ENCODE measurements around the gene SLC25A42. TPM values are rescaled to one million over a fixed set of nuclear protein-coding genes. Genes with fewer than 3 reads are reported as not detected.

SLC25A42 gene, protein sequence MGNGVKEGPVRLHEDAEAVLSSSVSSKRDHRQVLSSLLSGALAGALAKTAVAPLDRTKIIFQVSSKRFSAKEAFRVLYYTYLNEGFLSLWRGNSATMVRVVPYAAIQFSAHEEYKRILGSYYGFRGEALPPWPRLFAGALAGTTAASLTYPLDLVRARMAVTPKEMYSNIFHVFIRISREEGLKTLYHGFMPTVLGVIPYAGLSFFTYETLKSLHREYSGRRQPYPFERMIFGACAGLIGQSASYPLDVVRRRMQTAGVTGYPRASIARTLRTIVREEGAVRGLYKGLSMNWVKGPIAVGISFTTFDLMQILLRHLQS
- 2.6 and 4.8 TPM in 2 replicates for total RNA-seq

DNA sequence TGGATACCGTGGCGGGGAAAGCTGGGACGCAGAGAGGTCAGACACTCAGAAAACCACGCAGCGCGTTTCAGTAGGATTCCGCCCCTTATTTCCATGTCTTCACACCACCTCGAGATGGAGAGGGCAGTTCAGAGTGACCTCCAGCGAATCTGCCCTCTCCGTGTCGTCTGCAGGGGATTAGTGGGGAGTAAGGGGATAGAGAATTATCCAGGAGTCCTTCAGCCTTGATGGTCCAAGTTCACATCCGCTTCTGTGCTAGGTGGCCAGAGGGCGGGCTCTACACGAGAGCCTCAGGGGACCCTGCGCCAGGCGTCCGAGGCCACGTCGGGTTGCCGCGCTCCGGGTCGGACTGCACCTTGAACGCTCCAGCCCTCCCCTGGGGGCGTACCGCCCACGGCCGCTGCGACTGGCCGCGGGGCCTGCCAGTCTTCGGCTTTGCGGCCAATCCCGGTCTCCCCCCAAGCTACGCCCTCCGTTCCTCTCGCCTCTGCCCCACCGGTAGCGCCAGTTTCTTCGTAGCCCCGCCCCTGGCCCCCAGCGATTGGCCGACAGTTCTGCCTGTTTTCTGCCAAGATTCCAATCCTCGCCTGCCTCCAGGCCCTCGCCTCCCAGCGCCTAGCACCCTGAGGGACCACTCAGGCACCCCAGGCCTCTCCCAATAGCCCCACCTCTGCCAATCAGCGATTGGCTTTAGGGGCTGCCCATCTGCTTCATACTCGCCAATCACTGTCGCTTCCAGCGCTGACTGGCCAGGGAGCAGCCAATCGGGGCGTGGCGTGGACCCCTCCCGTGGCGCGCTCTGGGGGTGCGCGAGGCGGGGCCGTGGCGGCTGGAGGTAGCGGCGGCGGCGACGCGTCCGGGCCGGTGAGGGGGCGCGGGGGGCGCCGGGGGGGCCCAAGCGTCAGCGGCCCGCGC is at the start of gene SLC25A42:
Gene SLC25A42 (plus strand): TSS at position 812 of the 915 bp plus-strand sequence. CDS start 32,131 bp downstream, outside the sequence.

DNA sequence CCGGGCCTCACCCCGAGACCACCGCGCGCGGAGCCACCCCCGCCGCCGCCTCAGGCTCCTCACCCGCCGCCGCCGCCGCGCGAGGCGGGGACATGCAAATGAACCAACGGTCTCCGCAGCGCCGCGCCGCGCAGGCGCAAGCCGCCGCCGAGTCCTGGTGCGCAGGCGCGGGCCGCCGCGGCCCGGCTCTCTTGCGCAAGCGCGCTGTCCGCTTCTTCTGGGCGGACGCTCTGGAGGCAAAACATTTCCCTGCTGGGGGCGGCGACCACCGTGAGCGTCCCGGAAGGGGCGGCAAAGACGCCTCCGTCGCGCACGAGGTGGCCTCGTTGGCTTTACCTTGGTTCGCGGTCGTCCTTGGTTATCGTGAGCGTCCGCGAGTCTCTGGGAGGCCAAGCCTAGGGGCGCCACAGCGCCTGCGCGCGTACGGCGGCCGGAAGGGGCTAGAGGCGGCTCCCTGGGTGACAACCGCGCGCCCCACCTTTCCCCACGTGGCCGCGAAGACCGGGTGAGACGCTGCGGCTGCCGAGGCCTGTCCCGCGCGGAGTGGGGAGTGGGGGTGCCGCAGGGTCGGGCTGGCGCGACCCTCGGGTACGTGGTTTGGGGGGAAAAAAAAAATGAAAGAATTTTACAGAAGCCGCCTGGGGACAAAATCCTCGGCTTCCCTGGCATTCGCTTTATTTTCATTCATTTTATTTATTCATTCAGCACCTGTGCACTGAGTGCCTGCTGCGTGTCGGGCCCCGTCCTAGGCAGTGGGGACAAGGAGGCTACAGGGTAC is 30.2 kb upstream of the SLC25A42 start, which contains the start of the genes ARMC6 and SUGP2:
Gene ARMC6 (plus strand): TSS at position 178 of the 778 bp plus-strand sequence. CDS start 607 bp downstream, outside the sequence.
Gene SUGP2 (minus strand): TSS at position 92 of the 778 bp plus-strand sequence. CDS start 2,446 bp downstream, outside the sequence.

DNA sequence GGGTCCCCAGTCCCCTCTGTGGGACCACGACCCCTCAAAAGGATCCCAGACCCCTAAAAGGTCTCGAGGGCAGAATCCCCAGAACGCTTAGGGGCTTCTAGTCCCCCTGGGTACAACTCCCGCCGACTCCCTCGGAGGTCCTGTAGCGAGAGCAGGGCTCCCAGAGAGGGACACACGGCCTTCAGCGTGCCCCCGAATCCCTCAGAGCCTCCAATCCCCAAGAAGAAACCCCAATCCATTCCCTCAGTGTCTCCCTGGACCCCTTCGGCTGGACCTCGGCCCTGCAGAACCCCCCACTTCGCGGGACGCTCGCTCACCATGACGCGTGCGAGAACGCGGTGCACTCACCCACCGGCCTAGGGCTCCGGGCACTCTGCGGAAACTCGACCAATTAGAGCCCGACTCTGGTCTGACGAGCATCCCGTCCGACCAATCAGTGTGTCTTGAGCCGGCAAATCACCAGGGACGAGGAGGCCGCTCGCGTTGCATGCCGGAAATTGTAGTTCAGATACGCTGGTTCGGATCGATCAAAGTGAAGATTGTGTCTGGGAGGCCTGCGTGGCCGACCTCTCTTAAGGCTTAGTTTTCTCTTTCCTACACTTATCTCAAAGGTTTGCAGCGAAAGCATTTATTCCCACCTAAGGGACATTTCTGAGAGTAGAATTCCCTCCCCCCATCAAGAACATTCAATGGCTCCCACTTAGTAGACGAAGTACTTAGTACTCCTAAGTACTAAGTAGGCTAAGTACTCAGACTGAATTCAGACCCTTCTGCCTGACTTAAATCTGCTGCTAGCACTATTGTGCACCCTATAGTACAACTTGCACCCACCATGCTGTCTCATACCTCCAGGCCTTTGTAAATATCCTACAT is 74.6 kb downstream of the SLC25A42 start, which contains the start of gene TMEM161A:
Gene TMEM161A (minus strand): TSS at position 370 of the 873 bp plus-strand sequence. CDS start 50 bp downstream, at position 320.

Other genes starting within 250 kb of the SLC25A42 start
- gene UPF1, start 232.0 kb upstream of the SLC25A42 start, total RNA-seq: 42.3 and 120 TPM in 2 replicates
- gene CERS1, start 167.8 kb upstream of the SLC25A42 start, total RNA-seq: 1.3 and 5.7 TPM in 2 replicates
- gene COPE, start 144.6 kb upstream of the SLC25A42 start, total RNA-seq: 155 and 192 TPM in 2 replicates
- gene DDX49, start 144.3 kb upstream of the SLC25A42 start, total RNA-seq: 43.4 and 59.8 TPM in 2 replicates
- gene HOMER3, start 122.8 kb upstream of the SLC25A42 start, total RNA-seq: 128 and 226 TPM in 2 replicates
- gene SUGP2, start 30.5 kb upstream of the SLC25A42 start, total RNA-seq: 11.8 and 31.0 TPM in 2 replicates
- 43.5 and 70.7 TPM in 2 replicates for gene ARMC6, start 30.4 kb upstream of the SLC25A42 start, total RNA-seq
- 15.5 and 24.7 TPM in 2 replicates for gene TMEM161A, start 74.5 kb downstream of the SLC25A42 start, total RNA-seq
- not detected in 2 replicates for gene MEF2B, start 106.3 kb downstream of the SLC25A42 start, total RNA-seq
- gene BORCS8, start 128.2 kb downstream of the SLC25A42 start, total RNA-seq: 13.4 and 15.7 TPM in 2 replicates
- gene RFXANK, start 128.3 kb downstream of the SLC25A42 start, total RNA-seq: 63.9 and 72.1 TPM in 2 replicates
- 11.8 and 15.3 TPM in 2 replicates for gene NR2C2AP, start 139.4 kb downstream of the SLC25A42 start, total RNA-seq
- gene NCAN, start 148.0 kb downstream of the SLC25A42 start, total RNA-seq: not detected in 2 replicates
- not detected in 2 replicates for gene TM6SF2, start 209.3 kb downstream of the SLC25A42 start, total RNA-seq